ENCODE data around the gene COL20A1. TPM values are rescaled to one million over a fixed set of nuclear protein-coding genes. Genes with fewer than 3 reads are reported as not detected.
"Not testable (repeated sequence)": the region's sequence is repeated elsewhere in the genome, so short reads cannot be mapped to it uniquely, and the experiment has no call there.

The COL20A1 gene
- total RNA-seq, 4 donors from 2014 or later = 0.32 TPM; not detected in 3

DNA sequence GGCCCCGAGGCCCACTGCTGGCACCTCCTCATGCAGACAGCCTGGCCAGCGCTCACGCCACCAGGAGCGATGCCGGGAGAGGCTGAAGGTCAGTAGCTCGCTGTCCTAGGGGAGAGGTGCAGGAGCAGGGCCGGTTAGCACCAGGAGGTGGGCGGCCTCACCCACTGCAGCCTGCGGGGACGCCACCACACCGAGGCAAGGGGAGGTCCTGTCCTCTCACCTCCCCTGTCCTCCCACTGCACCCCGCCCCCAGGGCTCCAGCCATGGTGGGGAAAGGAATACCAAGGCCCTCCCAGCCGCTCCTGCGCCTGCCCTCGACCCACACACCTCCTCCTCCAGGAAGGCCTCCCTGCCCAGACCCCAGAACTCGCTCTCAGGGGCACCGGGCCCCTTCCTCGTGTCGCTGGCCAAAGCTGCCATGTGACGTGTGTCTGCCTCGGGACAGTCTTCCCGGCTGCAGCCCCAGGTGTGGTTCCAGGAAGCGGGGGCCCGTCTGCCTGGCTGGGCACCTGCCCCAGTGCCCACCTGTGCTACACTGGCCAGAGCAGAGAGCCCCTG is 45.2 kb upstream of the COL20A1 start:
- no peak overlapping the region for H3K27ac ChIP-seq (replicated peaks in 1 of 4)
- peaks cover 0 to 4% (median under 1%) of the 10 kb centered on the region in 4 donors for H3K4me1 ChIP-seq
- intact Hi-C loops (cut with DNase I) = no loop called here
- TF ChIP-seq POLR2AphosphoS5 (IDR thresholded peaks at IDR 0.05) (no peak), CTCF (IDR thresholded peaks at IDR 0.05) (no peak), POLR2A (IDR thresholded peaks at IDR 0.05; ENCODE audit: low read depth) (no peak), EP300 (IDR thresholded peaks at IDR 0.05) (no peak)
- no peaks in the 10 kb centered on the region for H3K9me3 ChIP-seq
- peaks cover 0 to 97% (median 5%) of the 10 kb centered on the region in 4 donors for H3K27me3 ChIP-seq
- no peak for DNase-seq (ENCODE audit: extremely low spot score)
- no peak overlapping the region for H3K4me3 ChIP-seq
- no peaks in the 10 kb centered on the region for H3K36me3 ChIP-seq
- 65% methylated on average over 10 of the region's 24 CpGs for WGBS

DNA sequence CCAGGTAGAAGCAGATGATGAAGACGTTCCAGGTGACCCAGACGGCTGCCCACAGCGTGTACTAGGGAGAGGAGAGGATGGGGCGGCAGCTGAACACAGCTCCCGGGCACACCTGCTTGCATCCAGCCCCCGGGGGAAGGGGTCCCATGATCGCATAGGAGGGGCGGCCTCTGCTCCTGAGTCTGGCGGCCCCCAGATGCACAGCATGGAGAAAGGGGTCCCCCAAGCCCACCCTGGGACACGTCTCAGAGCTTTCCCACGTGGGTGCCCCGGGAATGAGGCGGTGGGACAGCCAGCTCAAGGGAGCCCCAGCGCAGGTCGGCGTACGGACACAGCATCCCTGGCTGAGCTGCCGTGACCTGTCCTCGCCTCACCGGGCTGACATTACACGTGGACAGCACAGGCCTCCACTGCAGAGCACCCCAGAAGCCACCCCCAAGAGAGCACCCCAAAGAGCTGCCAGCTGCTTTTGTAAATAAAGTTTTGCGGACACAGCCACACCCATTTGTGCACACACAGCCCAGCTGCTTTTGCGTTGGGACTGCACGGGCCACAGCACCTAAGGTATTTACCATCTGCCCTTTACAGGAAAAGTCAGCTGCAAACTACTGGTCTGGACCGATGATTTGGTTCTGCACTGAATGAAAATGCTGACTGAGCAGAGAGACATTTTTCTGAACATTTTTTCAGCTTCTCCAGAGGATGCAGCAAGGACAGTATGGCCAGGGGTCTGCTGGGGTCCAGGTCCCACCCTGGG is 44.0 kb upstream of the COL20A1 start:
- Histone ChIP-seq H3K27ac (replicated peaks in 1 of 4) (no peak overlapping the region), H3K36me3 (no peaks in the 10 kb centered on the region), H3K4me3 (no peak overlapping the region), H3K27me3 (peaks cover 0 to 97% (median 17%) of the 10 kb centered on the region in 4 donors), H3K4me1 (peaks cover 9 to 17% (median 13%) of the 10 kb centered on the region in 4 donors), H3K9me3 (no peaks in the 10 kb centered on the region)
- no peak for TF ChIP-seq EP300 (IDR thresholded peaks at IDR 0.05)
- no peak for TF ChIP-seq POLR2A (IDR thresholded peaks at IDR 0.05; ENCODE audit: low read depth)
- TF ChIP-seq CTCF (IDR thresholded peaks at IDR 0.05) = no peak
- no peak for TF ChIP-seq POLR2AphosphoS5 (IDR thresholded peaks at IDR 0.05)
- intact Hi-C loops (cut with DNase I) = no loop called here
- no peak for DNase-seq (ENCODE audit: extremely low spot score)
- WGBS = 78% methylated on average over 19 of the region's 25 CpGs

DNA sequence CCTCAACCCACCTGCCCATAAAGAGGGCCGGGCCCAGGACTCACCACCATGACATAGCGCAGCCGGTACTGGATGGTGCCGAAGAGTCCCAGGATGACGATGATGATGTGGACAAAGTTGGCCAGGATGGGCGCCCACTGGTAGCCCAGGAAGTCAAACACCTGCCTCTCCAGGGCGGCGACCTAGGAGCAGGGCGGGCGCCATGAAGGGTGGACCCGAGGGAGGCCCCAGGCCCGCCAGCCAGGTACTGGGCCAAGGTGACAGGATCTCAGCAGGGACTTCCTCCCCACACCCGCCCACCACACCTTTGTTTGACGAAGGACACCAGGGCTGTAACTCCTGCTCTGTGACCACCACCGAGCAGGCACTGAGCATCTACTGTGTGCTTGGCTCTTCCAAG is 43.1 kb upstream of the COL20A1 start:
- 97% methylated on average over 13 of the region's 15 CpGs for WGBS
- Histone ChIP-seq H3K9me3 (no peaks in the 10 kb centered on the region), H3K4me1 (peaks cover 16 to 26% (median 21%) of the 10 kb centered on the region in 4 donors), H3K27ac (replicated peaks in 1 of 4) (no peak overlapping the region), H3K4me3 (no peak overlapping the region), H3K36me3 (no peaks in the 10 kb centered on the region), H3K27me3 (peaks cover 0 to 97% (median 26%) of the 10 kb centered on the region in 4 donors)
- intact Hi-C loops (cut with DNase I) = no loop called here
- TF ChIP-seq EP300 (IDR thresholded peaks at IDR 0.05) (no peak), POLR2AphosphoS5 (IDR thresholded peaks at IDR 0.05) (no peak), POLR2A (IDR thresholded peaks at IDR 0.05; ENCODE audit: low read depth) (no peak), CTCF (IDR thresholded peaks at IDR 0.05) (no peak)
- no peak for DNase-seq (ENCODE audit: extremely low spot score)

DNA sequence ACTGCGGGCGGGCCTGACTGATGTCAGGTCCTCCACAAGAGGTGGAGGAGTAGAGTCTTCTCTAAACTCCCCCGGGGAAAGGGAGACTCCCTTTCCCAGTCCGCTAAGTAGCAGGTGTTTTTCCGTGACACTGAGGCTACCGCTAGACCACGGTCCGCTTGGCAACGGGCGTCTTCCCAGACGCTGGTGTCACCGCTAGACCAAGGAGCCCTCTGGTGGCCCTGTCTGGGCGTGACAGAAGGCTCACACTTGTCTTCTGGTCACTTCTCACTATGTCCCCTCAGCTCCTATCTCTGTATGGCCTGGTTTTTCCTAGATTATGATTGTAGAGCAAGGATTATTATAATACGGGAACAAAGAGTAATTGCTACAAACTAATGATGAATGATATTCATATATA is 41.6 kb upstream of the COL20A1 start:
- intact Hi-C loops (cut with DNase I) = not testable (repeated sequence)

GRCh38 chr20:63252284-63252711 is 40.7 kb upstream of the COL20A1 start:
- TF ChIP-seq POLR2AphosphoS5 (IDR thresholded peaks at IDR 0.05) (no peak), CTCF (IDR thresholded peaks at IDR 0.05) (no peak), EP300 (IDR thresholded peaks at IDR 0.05) (no peak), POLR2A (IDR thresholded peaks at IDR 0.05; ENCODE audit: low read depth) (no peak)
- no peak for DNase-seq (ENCODE audit: extremely low spot score)
- H3K27ac ChIP-seq (replicated peaks in 1 of 4) = no peak overlapping the region
- H3K4me3 ChIP-seq = no peak overlapping the region
- intact Hi-C loops (cut with DNase I) = no loop called here
- H3K4me1 ChIP-seq = peaks cover 16 to 23% (median 22%) of the 10 kb centered on the region in 4 donors
- 75% methylated on average over 5 of the region's 8 CpGs for WGBS
- H3K9me3 ChIP-seq = no peaks in the 10 kb centered on the region
- no peaks in the 10 kb centered on the region for H3K36me3 ChIP-seq
- peaks cover 0 to 96% (median 32%) of the 10 kb centered on the region in 4 donors for H3K27me3 ChIP-seq

More for the DNA sequence above, 41.6 kb upstream of the COL20A1 start:
- Histone ChIP-seq H3K27me3 (peaks cover 0 to 99% (median 32%) of the 10 kb centered on the region in 4 donors), H3K4me1 (peaks cover 16 to 27% (median 22%) of the 10 kb centered on the region in 4 donors)
- 45% methylated on average over 13 of the region's 14 CpGs for WGBS
- H3K9me3 ChIP-seq; H3K27ac ChIP-seq (replicated peaks in 1 of 4); H3K4me3 ChIP-seq; H3K36me3 ChIP-seq; DNase-seq (ENCODE audit: extremely low spot score): not testable (repeated sequence)

Measured in esophagus muscularis mucosa (tissue), 4 donors.